ENCODE measurements around the gene CFAP45. TPM values are rescaled to one million over a fixed set of nuclear protein-coding genes. Genes with fewer than 3 reads are reported as not detected.
"Not testable (repeated sequence)": the region's sequence is repeated elsewhere in the genome, so short reads cannot be mapped to it uniquely, and the experiment has no call there.

The CFAP45 gene
- total RNA-seq, 1 donor from 2014 or later = 1.0 TPM

GRCh38 chr1:159902541-159902940, 2.6 kb upstream of the CFAP45 start:
- H3K4me1 Mint-ChIP-seq (ENCODE audit: unreplicated experiment) = peaks cover 16% of the 10 kb centered on the region
- DNase-seq (ENCODE audit: low spot score) = no peak
- H3K9me3 Mint-ChIP-seq (ENCODE audit: unreplicated experiment) = no peaks in the 10 kb centered on the region
- TF ChIP-seq CTCF (IDR thresholded peaks at IDR 0.05; ENCODE audit: unreplicated experiment) = no peak
- H3K27ac Mint-ChIP-seq (ENCODE audit: unreplicated experiment) = no peak overlapping the region
- no peaks in the 10 kb centered on the region for H3K36me3 Mint-ChIP-seq (ENCODE audit: low read depth, unreplicated experiment)
- peaks cover 2% of the 10 kb centered on the region for H3K27me3 Mint-ChIP-seq (ENCODE audit: unreplicated experiment)
- no peak overlapping the region for H3K4me3 Mint-ChIP-seq (ENCODE audit: unreplicated experiment)

GRCh38 chr1:159900755-159901360, 893 bp upstream of the CFAP45 start:
- H3K9me3 Mint-ChIP-seq (ENCODE audit: unreplicated experiment) = no peaks in the 10 kb centered on the region
- H3K4me1 Mint-ChIP-seq (ENCODE audit: unreplicated experiment) = peaks cover 24% of the 10 kb centered on the region
- H3K27me3 Mint-ChIP-seq (ENCODE audit: unreplicated experiment) = peaks cover 2% of the 10 kb centered on the region
- DNase-seq (ENCODE audit: low spot score) = no peak
- H3K27ac Mint-ChIP-seq (ENCODE audit: unreplicated experiment) = peak overlapping the region; percentile 90
- no peak for TF ChIP-seq CTCF (IDR thresholded peaks at IDR 0.05; ENCODE audit: unreplicated experiment)
- H3K4me3 Mint-ChIP-seq (ENCODE audit: unreplicated experiment) = no peak overlapping the region
- no peaks in the 10 kb centered on the region for H3K36me3 Mint-ChIP-seq (ENCODE audit: low read depth, unreplicated experiment)

- not testable (repeated sequence) for H3K4me3 Mint-ChIP-seq (ENCODE audit: unreplicated experiment); DNase-seq (ENCODE audit: low spot score); H3K9me3 Mint-ChIP-seq (ENCODE audit: unreplicated experiment); H3K36me3 Mint-ChIP-seq (ENCODE audit: low read depth, unreplicated experiment); H3K27me3 Mint-ChIP-seq (ENCODE audit: unreplicated experiment)
- Mint-ChIP-seq H3K4me1 (ENCODE audit: unreplicated experiment) (peaks cover 25% of the 10 kb centered on the region), H3K27ac (ENCODE audit: unreplicated experiment) (peak overlapping the region; percentile 90)
Measured at GRCh38 chr1:159899634-159900033, 331 bp downstream of the CFAP45 start.

GRCh38 chr1:159898527-159898926, 1.4 kb downstream of the CFAP45 start:
- H3K4me1 Mint-ChIP-seq (ENCODE audit: unreplicated experiment) = peaks cover 25% of the 10 kb centered on the region
- H3K4me3 Mint-ChIP-seq (ENCODE audit: unreplicated experiment) = no peak overlapping the region
- H3K9me3 Mint-ChIP-seq (ENCODE audit: unreplicated experiment) = no peaks in the 10 kb centered on the region
- peaks cover 2% of the 10 kb centered on the region for H3K27me3 Mint-ChIP-seq (ENCODE audit: unreplicated experiment)
- no peak for DNase-seq (ENCODE audit: low spot score)
- H3K27ac Mint-ChIP-seq (ENCODE audit: unreplicated experiment) = peak overlapping the region; percentile 49
- H3K36me3 Mint-ChIP-seq (ENCODE audit: low read depth, unreplicated experiment) = no peaks in the 10 kb centered on the region
- TF ChIP-seq CTCF (IDR thresholded peaks at IDR 0.05; ENCODE audit: unreplicated experiment) = no peak

- no peaks in the 10 kb centered on the region for H3K9me3 Mint-ChIP-seq (ENCODE audit: unreplicated experiment)
- no peak overlapping the region for H3K4me3 Mint-ChIP-seq (ENCODE audit: unreplicated experiment)
- no peaks in the 10 kb centered on the region for H3K36me3 Mint-ChIP-seq (ENCODE audit: low read depth, unreplicated experiment)
- no peak for TF ChIP-seq CTCF (IDR thresholded peaks at IDR 0.05; ENCODE audit: unreplicated experiment)
- peak overlapping the region; percentile 49 for H3K27ac Mint-ChIP-seq (ENCODE audit: unreplicated experiment)
- no peak for DNase-seq (ENCODE audit: low spot score)
- peaks cover 2% of the 10 kb centered on the region for H3K27me3 Mint-ChIP-seq (ENCODE audit: unreplicated experiment)
- H3K4me1 Mint-ChIP-seq (ENCODE audit: unreplicated experiment) = peaks cover 25% of the 10 kb centered on the region
Measured at GRCh38 chr1:159897962-159898361, 2.0 kb downstream of the CFAP45 start.
